Measurements from ENCODE around the gene BPIFA3.

DNA sequence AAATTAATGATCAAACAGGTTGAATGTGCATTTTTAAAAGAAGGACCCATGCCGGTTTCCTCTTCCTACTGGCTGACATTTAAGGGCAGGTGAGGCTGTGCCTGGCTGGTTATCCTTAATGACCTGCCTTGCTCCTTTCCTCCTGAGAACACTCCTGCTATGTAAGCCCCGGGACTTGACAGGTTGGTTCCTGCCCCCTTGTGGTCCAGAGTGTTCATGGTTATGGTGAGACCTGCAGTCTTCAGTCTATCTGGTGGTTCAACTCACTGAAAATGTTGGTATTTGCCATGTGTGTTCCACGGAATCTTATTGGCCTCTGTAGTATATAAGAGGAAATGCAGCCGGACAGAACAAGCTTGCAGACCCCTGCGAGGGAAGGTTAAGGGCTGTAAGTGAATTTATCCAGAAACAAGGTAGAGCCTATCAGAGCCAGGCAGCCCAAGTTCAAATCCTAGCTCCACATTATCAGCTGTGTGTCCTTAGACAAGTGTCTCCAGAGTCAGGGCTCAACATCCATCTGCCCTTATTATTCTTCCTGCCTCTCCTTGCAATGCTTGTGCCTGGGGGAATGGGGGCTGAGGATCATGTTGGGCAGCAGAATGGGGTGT is 5.2 kb upstream of the BPIFA3 start:
- no peak for TF ChIP-seq EZH2 (IDR thresholded peaks at IDR 0.05)
- TF ChIP-seq, protein P1, sequence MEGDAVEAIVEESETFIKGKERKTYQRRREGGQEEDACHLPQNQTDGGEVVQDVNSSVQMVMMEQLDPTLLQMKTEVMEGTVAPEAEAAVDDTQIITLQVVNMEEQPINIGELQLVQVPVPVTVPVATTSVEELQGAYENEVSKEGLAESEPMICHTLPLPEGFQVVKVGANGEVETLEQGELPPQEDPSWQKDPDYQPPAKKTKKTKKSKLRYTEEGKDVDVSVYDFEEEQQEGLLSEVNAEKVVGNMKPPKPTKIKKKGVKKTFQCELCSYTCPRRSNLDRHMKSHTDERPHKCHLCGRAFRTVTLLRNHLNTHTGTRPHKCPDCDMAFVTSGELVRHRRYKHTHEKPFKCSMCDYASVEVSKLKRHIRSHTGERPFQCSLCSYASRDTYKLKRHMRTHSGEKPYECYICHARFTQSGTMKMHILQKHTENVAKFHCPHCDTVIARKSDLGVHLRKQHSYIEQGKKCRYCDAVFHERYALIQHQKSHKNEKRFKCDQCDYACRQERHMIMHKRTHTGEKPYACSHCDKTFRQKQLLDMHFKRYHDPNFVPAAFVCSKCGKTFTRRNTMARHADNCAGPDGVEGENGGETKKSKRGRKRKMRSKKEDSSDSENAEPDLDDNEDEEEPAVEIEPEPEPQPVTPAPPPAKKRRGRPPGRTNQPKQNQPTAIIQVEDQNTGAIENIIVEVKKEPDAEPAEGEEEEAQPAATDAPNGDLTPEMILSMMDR (IDR thresholded peaks at IDR 0.05), result peak; percentile 77

All from neural progenitor cell (in vitro differentiated cells).